ENCODE results near the gene DLG2.

Gene DLG2

GRCh38 chr11:83558281-83558680, 2068.9 kb downstream of the DLG2 start:
- DNase-seq (ENCODE audit: low read depth) = no peak

- DNase-seq (ENCODE audit: low read depth) = no peak
Measured at GRCh38 chr11:83557653-83558052, 2069.5 kb downstream of the DLG2 start.

- no peak for DNase-seq (ENCODE audit: low read depth)
Measured at GRCh38 chr11:83554876-83555275, 2072.3 kb downstream of the DLG2 start.

GRCh38 chr11:83549984-83550667, 2077.0 kb downstream of the DLG2 start:
- DNase-seq (ENCODE audit: low read depth) = no peak

GRCh38 chr11:83546368-83546767, 2080.8 kb downstream of the DLG2 start:
- no peak for DNase-seq (ENCODE audit: low read depth)

GRCh38 chr11:83545494-83546260, 2081.5 kb downstream of the DLG2 start:
- DNase-seq (ENCODE audit: low read depth) = no peak

GRCh38 chr11:83544846-83545245, 2082.3 kb downstream of the DLG2 start:
- no peak for DNase-seq (ENCODE audit: low read depth)

- DNase-seq (ENCODE audit: low read depth) = no peak
Measured at GRCh38 chr11:83543706-83544439, 2083.3 kb downstream of the DLG2 start.

- DNase-seq (ENCODE audit: low read depth) = no peak
Measured at GRCh38 chr11:83542861-83543260, 2084.3 kb downstream of the DLG2 start.

GRCh38 chr11:83540728-83541127, 2086.4 kb downstream of the DLG2 start:
- DNase-seq (ENCODE audit: low read depth) = no peak

GRCh38 chr11:83540112-83540675, 2086.9 kb downstream of the DLG2 start:
- DNase-seq (ENCODE audit: low read depth) = no peak

- DNase-seq (ENCODE audit: low read depth) = no peak
Measured at GRCh38 chr11:83538286-83538685, 2088.9 kb downstream of the DLG2 start.

- DNase-seq (ENCODE audit: low read depth) = no peak
Measured at GRCh38 chr11:83537131-83537610, 2090.0 kb downstream of the DLG2 start.

- DNase-seq (ENCODE audit: low read depth) = no peak
Measured at GRCh38 chr11:83533166-83533565, 2094.0 kb downstream of the DLG2 start.

- DNase-seq (ENCODE audit: low read depth) = no peak
Measured at GRCh38 chr11:83528877-83529276, 2098.3 kb downstream of the DLG2 start.

GRCh38 chr11:83528225-83528624, 2098.9 kb downstream of the DLG2 start:
- DNase-seq (ENCODE audit: low read depth) = no peak

GRCh38 chr11:83523676-83524075, 2103.5 kb downstream of the DLG2 start:
- DNase-seq (ENCODE audit: low read depth) = no peak

GRCh38 chr11:83522911-83523310, 2104.2 kb downstream of the DLG2 start:
- no peak for DNase-seq (ENCODE audit: low read depth)

GRCh38 chr11:83521647-83522596, 2105.2 kb downstream of the DLG2 start:
- DNase-seq (ENCODE audit: low read depth) = no peak

GRCh38 chr11:83520849-83521248, 2106.3 kb downstream of the DLG2 start:
- no peak for DNase-seq (ENCODE audit: low read depth)

GRCh38 chr11:83511646-83512045, 2115.5 kb downstream of the DLG2 start:
- DNase-seq (ENCODE audit: low read depth) = no peak
